GM19025 (cell line): ENCODE data around the gene TOM1L2.
A peak's percentile ranks its signal among the peaks of the same experiment; 100 is the strongest.

Experiments used
- ATAC-seq: cut with Tn5 transposase; IDR thresholded peaks from one replicate; pipeline ENCODE4 v1.9.1; 2021; ENCODE audit warnings: mild to moderate bottlenecking, low read depth, moderate library complexity; ENCODE audit not compliant: unreplicated experiment

TOM1L2 gene

GRCh38 chr17:17972126-17972951 is at the start of gene TOM1L2, which contains the start of gene DRC3:
Gene TOM1L2, minus strand, starts transcription at chr17:17972400. Its CDS starts 87 bp downstream, at chr17:17972313.
Gene DRC3, plus strand, starts transcription at chr17:17972862. Its CDS starts 4,737 bp downstream, at chr17:17977599.
- peak; percentile 92 for ATAC-seq

- no peak for ATAC-seq
Observed at GRCh38 chr17:18021372-18021771, 49.2 kb upstream of the TOM1L2 start.

- no peak for ATAC-seq
Observed at GRCh38 chr17:18020971-18021370, 48.8 kb upstream of the TOM1L2 start.

DNA sequence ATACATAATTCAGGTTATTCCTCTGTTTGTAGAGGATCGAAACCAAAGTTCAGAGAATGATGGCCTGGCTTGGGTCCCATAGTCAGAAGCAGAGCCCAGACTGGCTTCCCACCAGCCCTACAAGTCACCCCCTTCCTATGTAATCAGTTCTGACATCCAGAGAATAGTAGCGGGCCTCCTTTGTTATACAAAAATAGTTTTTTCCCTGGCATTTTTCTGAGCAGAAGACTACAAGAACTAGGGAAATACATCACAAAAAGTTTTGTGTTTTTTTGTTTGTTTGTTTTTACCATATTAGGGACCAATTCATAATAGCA is 47.6 kb upstream of the TOM1L2 start:
- no peak for ATAC-seq

GRCh38 chr17:18018411-18018921 is 46.3 kb upstream of the TOM1L2 start:
- no peak for ATAC-seq

- no peak for ATAC-seq
Observed at GRCh38 chr17:18017958-18018357, 45.8 kb upstream of the TOM1L2 start.

GRCh38 chr17:18016426-18016825 is 44.2 kb upstream of the TOM1L2 start:
- ATAC-seq: no peak

GRCh38 chr17:18015593-18015992 is 43.4 kb upstream of the TOM1L2 start:
- ATAC-seq: no peak

- no peak for ATAC-seq
Observed at GRCh38 chr17:18014006-18014405, 41.8 kb upstream of the TOM1L2 start.

DNA sequence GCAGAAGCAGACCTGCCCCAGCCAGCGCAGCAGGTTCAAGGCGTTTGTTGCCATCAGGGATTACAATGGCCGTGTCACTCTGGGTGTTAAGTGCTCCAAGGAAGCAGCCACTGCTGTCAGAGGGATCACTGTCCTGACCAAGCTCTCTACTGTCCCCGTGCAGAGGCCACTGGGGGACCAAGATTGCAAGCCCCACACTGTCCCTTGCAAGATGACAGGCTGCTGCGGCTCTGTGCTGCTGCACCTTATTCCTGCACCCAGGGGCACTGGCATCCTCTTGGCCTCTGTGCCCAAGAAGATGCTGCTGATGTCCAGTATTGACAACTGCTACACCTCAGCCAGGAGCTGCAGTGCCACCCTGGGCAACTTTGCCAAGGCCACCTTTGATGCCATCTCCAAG is 39.1 kb upstream of the TOM1L2 start:
- no peak for ATAC-seq

GRCh38 chr17:18009609-18010420 is 37.6 kb upstream of the TOM1L2 start:
- no peak for ATAC-seq

DNA sequence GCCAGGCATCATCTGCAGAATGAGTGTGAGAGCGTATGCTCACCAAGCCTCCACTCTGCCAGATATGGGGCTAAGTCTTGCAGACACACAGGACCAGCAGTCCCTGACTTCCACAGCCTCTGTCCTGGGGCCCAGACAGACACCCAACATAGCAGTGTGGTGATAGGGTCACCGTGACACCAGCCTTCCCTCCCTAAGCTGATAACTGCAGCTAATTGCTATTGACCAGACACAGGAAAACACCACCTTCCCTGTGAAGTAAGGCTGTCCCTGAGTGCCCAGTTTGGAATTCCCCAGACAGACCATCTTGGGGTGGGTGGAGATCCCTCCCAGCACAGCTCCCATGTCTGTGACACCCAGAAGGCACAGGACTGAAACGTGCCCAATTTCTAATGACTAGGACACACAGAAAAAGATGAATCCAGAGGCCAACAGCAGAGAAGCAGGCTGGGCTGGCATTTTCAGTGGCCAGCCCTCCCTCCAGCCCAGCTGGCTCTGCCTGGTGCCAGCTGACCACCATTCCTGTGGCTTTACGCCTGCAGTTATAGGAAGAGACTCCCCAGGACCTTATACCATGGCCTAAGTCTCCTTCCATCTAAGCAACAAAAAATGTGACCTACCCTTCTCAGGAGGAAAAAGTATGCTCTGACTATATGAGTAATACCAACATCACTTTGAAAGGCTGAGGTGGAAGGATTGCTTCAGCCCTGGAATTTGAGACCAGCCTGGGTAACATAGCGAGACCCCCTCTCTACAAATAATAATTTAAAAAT is 36.5 kb upstream of the TOM1L2 start:
- ATAC-seq: no peak

GRCh38 chr17:18006495-18007239 is 34.5 kb upstream of the TOM1L2 start:
- ATAC-seq: no peak

- ATAC-seq: no peak
Observed at GRCh38 chr17:18005496-18005895, 33.3 kb upstream of the TOM1L2 start.

DNA sequence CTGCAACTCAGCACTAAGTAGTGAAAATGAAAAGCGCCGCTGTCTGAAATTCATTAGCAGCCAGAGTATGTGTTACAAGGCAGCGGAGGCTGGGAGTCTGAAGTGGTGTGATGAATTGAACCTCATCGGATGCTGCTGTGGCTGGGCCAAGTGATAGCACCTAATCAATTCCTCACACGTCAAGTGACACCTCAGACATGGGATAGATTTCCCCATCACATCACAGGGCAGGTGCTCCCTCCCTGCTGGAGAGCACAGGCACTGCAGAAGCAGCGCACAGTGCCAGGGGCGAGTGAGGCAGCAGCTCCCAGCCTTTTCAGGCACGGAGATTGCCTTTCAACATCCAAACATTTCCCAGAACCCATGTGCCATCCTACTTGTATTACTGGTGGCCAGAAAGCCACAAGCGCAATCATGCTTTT is 32.7 kb upstream of the TOM1L2 start:
- ATAC-seq: no peak

DNA sequence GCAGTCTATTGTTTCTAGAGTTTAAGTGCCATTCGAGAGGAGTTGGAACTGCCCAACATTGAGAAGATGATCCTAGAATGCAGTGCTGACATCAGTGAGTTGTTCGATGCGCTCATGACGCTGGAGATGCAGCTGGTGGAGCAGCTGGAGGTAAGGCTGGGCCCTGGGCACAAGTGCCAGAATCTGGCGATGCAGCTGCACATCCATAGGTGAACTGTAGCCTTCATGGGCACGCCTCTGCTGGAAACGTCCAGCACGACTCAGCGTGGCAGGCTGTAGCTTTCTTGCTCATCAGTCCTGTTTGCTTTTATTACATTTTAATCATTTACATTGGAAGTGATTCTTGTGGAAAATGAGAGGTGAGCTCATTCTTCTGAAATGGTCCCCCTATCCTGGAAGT is 32.1 kb upstream of the TOM1L2 start:
- ATAC-seq: no peak

DNA sequence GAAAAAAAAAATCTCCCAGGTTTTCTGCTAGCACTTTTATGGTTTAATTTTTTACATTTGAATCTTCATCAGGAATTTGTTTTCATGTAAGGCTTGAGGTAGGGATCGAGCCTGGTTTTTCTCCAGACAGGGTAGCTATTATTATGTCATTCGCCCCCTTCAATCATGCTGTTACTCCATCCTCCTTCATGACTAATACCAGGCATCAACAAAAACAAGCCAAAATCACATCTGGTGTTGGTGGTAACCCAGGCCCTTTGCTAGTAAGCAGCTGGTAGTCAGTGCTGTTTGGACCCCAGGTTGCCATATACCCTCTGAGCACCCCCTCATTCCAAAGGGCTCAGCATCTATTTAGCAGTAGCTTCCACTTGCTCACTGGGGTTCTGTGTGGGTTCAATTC is 30.0 kb upstream of the TOM1L2 start:
- no peak for ATAC-seq

DNA sequence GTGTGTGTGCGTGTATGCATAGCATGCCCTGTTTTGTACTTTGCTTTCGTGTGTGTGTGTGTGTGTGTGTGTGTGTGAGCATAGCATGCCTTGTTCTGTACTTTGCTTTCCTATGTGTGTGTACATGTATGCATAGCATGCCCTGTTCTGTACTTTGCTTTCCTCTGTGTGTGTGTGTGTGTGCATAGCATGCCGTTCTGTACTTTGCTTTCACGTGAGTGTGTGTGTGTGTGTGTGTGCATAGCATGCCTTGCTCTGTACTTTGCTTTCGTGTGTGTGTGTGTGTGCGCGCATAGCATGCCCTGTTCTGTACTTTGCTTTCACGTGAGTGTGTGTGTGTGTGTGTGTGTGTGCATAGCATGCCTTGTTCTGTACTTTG is 27.8 kb upstream of the TOM1L2 start:
- no peak for ATAC-seq

DNA sequence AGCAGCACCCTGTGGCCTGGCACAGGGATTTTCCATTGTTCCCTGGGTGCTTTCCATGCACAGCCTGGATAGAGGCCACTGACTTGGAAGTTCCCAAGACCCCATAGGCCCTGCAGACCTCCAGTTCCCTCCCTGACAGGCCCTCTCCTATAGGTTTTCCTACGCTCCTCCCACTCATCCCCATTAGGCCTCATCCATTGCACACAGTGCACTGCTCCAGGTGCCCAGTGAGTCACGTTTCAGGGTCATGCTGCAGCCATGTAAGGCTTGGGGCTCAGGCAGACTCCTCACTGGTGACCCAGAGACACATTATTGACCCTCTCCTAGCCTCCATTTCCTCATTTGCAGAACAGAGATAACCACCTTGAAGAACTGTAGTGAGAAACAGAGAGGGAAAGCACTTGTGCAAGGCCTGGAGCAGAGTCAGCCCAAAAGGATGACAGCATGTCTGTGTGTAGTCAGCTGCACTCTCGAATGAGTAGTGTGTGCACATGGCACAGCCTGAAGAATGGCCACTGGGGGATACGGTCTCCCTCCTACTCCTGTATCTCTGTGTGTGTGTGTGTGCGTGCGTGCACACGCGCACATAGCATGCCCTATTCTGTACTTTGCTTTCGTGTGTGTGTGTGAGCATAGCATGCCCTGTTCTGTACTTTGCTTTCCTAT is 27.3 kb upstream of the TOM1L2 start:
- ATAC-seq: no peak

DNA sequence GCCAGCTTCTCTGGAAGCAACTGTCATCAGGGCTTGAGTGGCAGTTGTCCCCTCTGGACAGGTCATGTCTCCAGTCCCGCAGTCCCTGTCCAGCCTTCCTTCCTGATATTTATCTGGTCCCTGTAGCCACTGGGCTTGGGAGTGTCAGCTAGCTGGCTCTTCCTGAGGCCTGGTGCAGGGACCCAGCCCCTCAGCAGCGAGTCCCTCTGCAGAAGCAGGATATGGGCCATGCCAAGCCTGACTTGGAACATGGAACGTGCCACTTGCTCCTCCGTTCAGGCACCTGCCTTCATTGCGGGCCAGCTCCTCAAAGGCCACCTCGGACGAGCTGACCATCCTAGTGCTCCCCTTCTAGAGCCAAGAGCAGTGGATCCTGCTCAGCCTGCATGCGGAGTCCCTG is 26.7 kb upstream of the TOM1L2 start:
- no peak for ATAC-seq
